ENCODE results near the gene HTR1D. TPM values are rescaled to one million over a fixed set of nuclear protein-coding genes. Genes with fewer than 3 reads are reported as not detected.

HTR1D gene
- total RNA-seq, 1 donor from 2014 or later, result not detected

- peaks cover 64% of the 10 kb centered on the region for H3K4me1 ChIP-seq
- intact Hi-C loops (cut with DNase I), result no loop called here
- H3K27ac ChIP-seq, result peak overlapping the region; percentile 94
- TF ChIP-seq POLR2AphosphoS5 (IDR thresholded peaks at IDR 0.05; ENCODE audit: insufficient read depth in 1 of 2, low read depth in 1 of 2), result no peak
- TF ChIP-seq POLR2A (IDR thresholded peaks at IDR 0.05), result no peak
- no peak for TF ChIP-seq CTCF (IDR thresholded peaks at IDR 0.05)
- no peaks in the 10 kb centered on the region for H3K27me3 ChIP-seq
- no peaks in the 10 kb centered on the region for H3K36me3 ChIP-seq
- peak overlapping the region; percentile 90 to 94 for H3K4me3 ChIP-seq
- no peak for DNase-seq (ENCODE audit: extremely low spot score in 2 of 2)
- no peaks in the 10 kb centered on the region for H3K9me3 ChIP-seq
Observed at GRCh38 chr1:23166854-23167253, 50.4 kb downstream of the HTR1D start.

GRCh38 chr1:23163395-23163794 is 53.9 kb downstream of the HTR1D start:
- Histone ChIP-seq H3K27me3 (no peaks in the 10 kb centered on the region), H3K36me3 (no peaks in the 10 kb centered on the region), H3K9me3 (no peaks in the 10 kb centered on the region), H3K27ac (no peak overlapping the region), H3K4me3 (no peak overlapping the region), H3K4me1 (peaks cover 81% of the 10 kb centered on the region)
- intact Hi-C loops (cut with DNase I), result no loop called here
- DNase-seq (ENCODE audit: extremely low spot score in 2 of 2), result no peak
- TF ChIP-seq POLR2AphosphoS5 (IDR thresholded peaks at IDR 0.05; ENCODE audit: insufficient read depth in 1 of 2, low read depth in 1 of 2) (no peak), POLR2A (IDR thresholded peaks at IDR 0.05) (no peak), CTCF (IDR thresholded peaks at IDR 0.05) (no peak)

- Histone ChIP-seq H3K9me3 (no peaks in the 10 kb centered on the region), H3K27ac (no peak overlapping the region), H3K4me1 (peaks cover 77% of the 10 kb centered on the region), H3K27me3 (no peaks in the 10 kb centered on the region), H3K36me3 (no peaks in the 10 kb centered on the region), H3K4me3 (no peak overlapping the region)
- intact Hi-C loops (cut with DNase I), result no loop called here
- no peak for DNase-seq (ENCODE audit: extremely low spot score in 2 of 2)
- TF ChIP-seq POLR2AphosphoS5 (IDR thresholded peaks at IDR 0.05; ENCODE audit: insufficient read depth in 1 of 2, low read depth in 1 of 2), result no peak
Observed at GRCh38 chr1:23159963-23160877, 57.1 kb downstream of the HTR1D start.

- Histone ChIP-seq H3K27me3 (no peaks in the 10 kb centered on the region), H3K36me3 (no peaks in the 10 kb centered on the region), H3K4me3 (no peak overlapping the region), H3K27ac (no peak overlapping the region), H3K9me3 (no peaks in the 10 kb centered on the region), H3K4me1 (peaks cover 46% of the 10 kb centered on the region)
- intact Hi-C loops (cut with DNase I), result no loop called here
- no peak for DNase-seq (ENCODE audit: extremely low spot score in 2 of 2)
- TF ChIP-seq POLR2AphosphoS5 (IDR thresholded peaks at IDR 0.05; ENCODE audit: insufficient read depth in 1 of 2, low read depth in 1 of 2) (no peak), POLR2A (IDR thresholded peaks at IDR 0.05) (no peak), CTCF (IDR thresholded peaks at IDR 0.05) (no peak)
Observed at GRCh38 chr1:23156940-23157339, 60.4 kb downstream of the HTR1D start.

- Histone ChIP-seq H3K27me3 (no peaks in the 10 kb centered on the region), H3K4me1 (peaks cover 48% of the 10 kb centered on the region), H3K27ac (no peak overlapping the region), H3K36me3 (no peaks in the 10 kb centered on the region), H3K4me3 (no peak overlapping the region), H3K9me3 (no peaks in the 10 kb centered on the region)
- DNase-seq (ENCODE audit: extremely low spot score in 2 of 2), result no peak
- intact Hi-C loops (cut with DNase I), result no loop called here
- no peak for TF ChIP-seq CTCF (IDR thresholded peaks at IDR 0.05)
- no peak for TF ChIP-seq POLR2A (IDR thresholded peaks at IDR 0.05)
- no peak for TF ChIP-seq POLR2AphosphoS5 (IDR thresholded peaks at IDR 0.05; ENCODE audit: insufficient read depth in 1 of 2, low read depth in 1 of 2)
Observed at GRCh38 chr1:23152966-23153684, 64.2 kb downstream of the HTR1D start.
